Neuron (in vitro differentiated cells): Measurements from ENCODE around the gene RNASE7.
"Not testable (repeated sequence)": the region's sequence is repeated elsewhere in the genome, so short reads cannot be mapped to it uniquely, and the experiment has no call there.

ENCODE experiments used
- H2AFZ ChIP-seq: one replicate; pipeline ENCODE4 v1.6.1; 2013; ENCODE audit warnings: low read depth, mild to moderate bottlenecking, inconsistent platforms, low read length, moderate library complexity
- H3K27me3 ChIP-seq: one replicate; pipeline ENCODE4 v1.6.1; 2013; ENCODE audit warnings: low read length; ENCODE audit not compliant: insufficient read depth
- H3K36me3 ChIP-seq: one replicate; pipeline ENCODE4 v1.6.1; 2013; ENCODE audit warnings: low read length; ENCODE audit not compliant: insufficient read depth
- H3K4me1 ChIP-seq: one replicate; pipeline ENCODE4 v1.6.1; 2013; ENCODE audit warnings: low read length; ENCODE audit not compliant: insufficient read depth
- H3K4me3 ChIP-seq: 2 replicates; pipeline ENCODE4 v1.5.1; 2013; ENCODE audit warnings: mild to moderate bottlenecking, low read length, moderate library complexity
- H3K9me3 ChIP-seq: one replicate; pipeline ENCODE4 v1.6.1; 2013; ENCODE audit warnings: low read length

Gene RNASE7

GRCh38 chr14:21040941-21041340, 1.2 kb upstream of the RNASE7 start:
- not testable (repeated sequence) for H3K9me3 ChIP-seq, H3K4me1 ChIP-seq, H3K4me3 ChIP-seq, H3K36me3 ChIP-seq, H2AFZ ChIP-seq
- peaks cover 34% of the 10 kb centered on the region for H3K27me3 ChIP-seq

GRCh38 chr14:21042918-21043317, 756 bp downstream of the RNASE7 start:
- no peak overlapping the region for H3K4me3 ChIP-seq
- H3K36me3 ChIP-seq: no peaks in the 10 kb centered on the region
- peaks cover 3% of the 10 kb centered on the region for H3K4me1 ChIP-seq
- no peaks in the 10 kb centered on the region for H3K9me3 ChIP-seq
- H2AFZ ChIP-seq: no peak overlapping the region
- peaks cover 32% of the 10 kb centered on the region for H3K27me3 ChIP-seq

GRCh38 chr14:21043387-21043973, 1.3 kb downstream of the RNASE7 start:
- H3K4me3 ChIP-seq: no peak overlapping the region
- no peak overlapping the region for H2AFZ ChIP-seq
- peaks cover 32% of the 10 kb centered on the region for H3K27me3 ChIP-seq
- no peaks in the 10 kb centered on the region for H3K36me3 ChIP-seq
- peaks cover 3% of the 10 kb centered on the region for H3K4me1 ChIP-seq
- H3K9me3 ChIP-seq: no peaks in the 10 kb centered on the region

- H3K27me3 ChIP-seq: peaks cover 32% of the 10 kb centered on the region
- H3K4me1 ChIP-seq: peaks cover 6% of the 10 kb centered on the region
- no peaks in the 10 kb centered on the region for H3K9me3 ChIP-seq
- H3K36me3 ChIP-seq: no peaks in the 10 kb centered on the region
- no peak overlapping the region for H3K4me3 ChIP-seq
- H2AFZ ChIP-seq: no peak overlapping the region
These were observed 1.9 kb downstream of the RNASE7 start for GRCh38 chr14:21043974-21044618.

- Histone ChIP-seq H3K4me3 (no peak overlapping the region), H3K36me3 (no peaks in the 10 kb centered on the region), H3K4me1 (peaks cover 3% of the 10 kb centered on the region)
These were observed 5.2 kb downstream of the RNASE7 start for GRCh38 chr14:21047378-21047781.

GRCh38 chr14:21048638-21049037, 6.5 kb downstream of the RNASE7 start:
- no peak overlapping the region for H3K4me3 ChIP-seq

More at GRCh38 chr14:21047378-21047781, 5.2 kb downstream of the RNASE7 start:
- Histone ChIP-seq H3K9me3 (no peaks in the 10 kb centered on the region), H3K27me3 (peaks cover 25% of the 10 kb centered on the region), H2AFZ (no peak overlapping the region)

GRCh38 chr14:21049271-21049673, 7.1 kb downstream of the RNASE7 start:
- H3K4me3 ChIP-seq: no peak overlapping the region
- peaks cover 3% of the 10 kb centered on the region for H3K4me1 ChIP-seq
- no peaks in the 10 kb centered on the region for H3K36me3 ChIP-seq
- H2AFZ ChIP-seq: no peak overlapping the region
- H3K9me3 ChIP-seq: no peaks in the 10 kb centered on the region
- peaks cover 12% of the 10 kb centered on the region for H3K27me3 ChIP-seq

More at GRCh38 chr14:21048638-21049037, 6.5 kb downstream of the RNASE7 start:
- Histone ChIP-seq H3K9me3 (no peaks in the 10 kb centered on the region), H2AFZ (no peak overlapping the region), H3K4me1 (peaks cover 3% of the 10 kb centered on the region), H3K27me3 (peaks cover 13% of the 10 kb centered on the region), H3K36me3 (no peaks in the 10 kb centered on the region)

GRCh38 chr14:21050597-21050996, 8.4 kb downstream of the RNASE7 start:
- Histone ChIP-seq H3K4me1 (peaks cover 3% of the 10 kb centered on the region), H3K27me3 (peaks cover 3% of the 10 kb centered on the region), H3K9me3 (no peaks in the 10 kb centered on the region), H2AFZ (no peak overlapping the region), H3K4me3 (no peak overlapping the region), H3K36me3 (no peaks in the 10 kb centered on the region)

- Histone ChIP-seq H3K4me3 (no peak overlapping the region), H3K9me3 (no peaks in the 10 kb centered on the region), H3K4me1 (peaks cover 3% of the 10 kb centered on the region), H2AFZ (no peak overlapping the region), H3K36me3 (no peaks in the 10 kb centered on the region), H3K27me3 (no peaks in the 10 kb centered on the region)
These were observed 11.3 kb downstream of the RNASE7 start for GRCh38 chr14:21053184-21054122.

- no peaks in the 10 kb centered on the region for H3K4me1 ChIP-seq
- no peak overlapping the region for H3K4me3 ChIP-seq
- no peak overlapping the region for H2AFZ ChIP-seq
- no peaks in the 10 kb centered on the region for H3K36me3 ChIP-seq
- no peaks in the 10 kb centered on the region for H3K9me3 ChIP-seq
- no peaks in the 10 kb centered on the region for H3K27me3 ChIP-seq
These were observed 12.1 kb downstream of the RNASE7 start for GRCh38 chr14:21054123-21054767.

GRCh38 chr14:21054768-21055145, 12.6 kb downstream of the RNASE7 start:
- no peaks in the 10 kb centered on the region for H3K36me3 ChIP-seq
- no peak overlapping the region for H3K4me3 ChIP-seq
- H3K27me3 ChIP-seq: no peaks in the 10 kb centered on the region
- no peaks in the 10 kb centered on the region for H3K4me1 ChIP-seq
- no peaks in the 10 kb centered on the region for H3K9me3 ChIP-seq
- no peak overlapping the region for H2AFZ ChIP-seq

- H3K4me3 ChIP-seq: no peak overlapping the region
- H3K4me1 ChIP-seq: no peaks in the 10 kb centered on the region
- no peaks in the 10 kb centered on the region for H3K27me3 ChIP-seq
- no peak overlapping the region for H2AFZ ChIP-seq
- H3K36me3 ChIP-seq: no peaks in the 10 kb centered on the region
- H3K9me3 ChIP-seq: no peaks in the 10 kb centered on the region
These were observed 13.4 kb downstream of the RNASE7 start for GRCh38 chr14:21055432-21056117.
